ENCODE data around the gene ARHGEF28. TPM values are rescaled to one million over a fixed set of nuclear protein-coding genes. Genes with fewer than 3 reads are reported as not detected.

The ARHGEF28 gene
- total RNA-seq, 2 donors from 2014 or later: 0.17 to 0.53 TPM

DNA sequence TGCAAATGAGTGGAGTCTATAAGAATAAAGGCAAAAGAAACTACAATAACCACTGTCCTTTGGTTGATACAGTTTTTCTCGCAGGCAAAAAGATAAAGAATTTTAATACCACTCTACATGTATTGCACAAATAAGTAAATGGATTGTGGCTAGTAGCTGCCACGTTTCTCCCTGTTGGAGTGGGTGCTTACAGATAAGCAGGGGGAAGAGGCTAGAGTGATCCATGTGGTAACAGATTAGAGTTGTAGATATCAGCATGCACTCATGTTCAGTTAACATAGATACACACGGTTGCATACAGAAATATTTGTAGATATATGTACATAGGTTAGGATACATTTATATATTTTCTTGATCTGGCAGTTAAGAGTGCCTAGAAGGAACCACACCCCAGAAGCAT lies 179.5 kb downstream of the ARHGEF28 start:
- no peaks in the 10 kb centered on the region for H3K27me3 Mint-ChIP-seq
- H3K4me1 Mint-ChIP-seq (ENCODE audit: low read depth in 2 of 2): no peaks in the 10 kb centered on the region
- H3K36me3 Mint-ChIP-seq: no peaks in the 10 kb centered on the region
- ATAC-seq: no peak
- no peak for DNase-seq (ENCODE audit: low spot score)
- no peak overlapping the region for H3K4me3 Mint-ChIP-seq
- H3K27ac Mint-ChIP-seq: no peak overlapping the region
- no peaks in the 10 kb centered on the region for H3K9me3 Mint-ChIP-seq

DNA sequence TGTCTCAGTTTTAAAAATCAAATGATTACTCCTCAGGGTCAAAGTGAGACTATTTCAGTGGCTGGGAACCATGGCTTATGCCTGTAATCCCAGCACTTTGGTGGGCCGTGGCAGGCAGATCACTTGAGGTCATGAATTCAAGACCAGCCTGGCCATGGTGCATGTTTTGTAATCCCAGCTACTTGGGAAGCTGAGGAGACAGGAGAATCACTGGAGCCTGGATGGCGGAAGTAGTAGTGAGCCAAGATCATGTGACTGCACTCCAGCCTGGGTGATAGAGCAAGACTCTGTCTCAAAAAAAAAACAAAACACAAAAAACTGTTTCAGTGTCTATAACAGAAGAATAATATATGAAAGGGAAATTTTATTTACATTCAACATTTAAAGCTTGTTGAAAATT lies 182.9 kb downstream of the ARHGEF28 start:
- Mint-ChIP-seq H3K27me3 (peaks cover 7 to 10% of the 10 kb centered on the region in 2 donors), H3K27ac (no peak overlapping the region), H3K36me3 (no peaks in the 10 kb centered on the region), H3K4me1 (ENCODE audit: low read depth in 2 of 2) (no peaks in the 10 kb centered on the region), H3K9me3 (no peaks in the 10 kb centered on the region), H3K4me3 (no peak overlapping the region)
- DNase-seq (ENCODE audit: low spot score): no peak
- ATAC-seq: no peak

DNA sequence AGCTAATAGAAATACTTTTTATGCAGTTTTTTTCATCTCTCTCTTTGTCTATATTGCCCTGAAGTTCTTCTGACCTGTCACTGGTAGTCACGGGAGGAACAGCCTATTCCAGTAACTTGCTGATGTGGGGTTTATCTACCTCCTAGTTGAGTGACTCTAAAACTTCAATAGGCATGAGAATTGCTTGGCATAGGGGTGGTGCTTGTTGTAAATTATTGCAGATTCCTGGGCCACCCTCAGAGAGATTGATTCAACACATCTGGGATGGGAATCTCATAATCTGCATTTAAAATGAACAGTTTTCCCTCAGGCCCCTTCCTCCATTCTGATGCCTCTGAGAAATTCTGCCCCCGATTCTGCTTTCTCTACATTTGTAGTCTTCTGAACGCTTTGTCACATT lies 184.4 kb downstream of the ARHGEF28 start:
- H3K27ac Mint-ChIP-seq: no peak overlapping the region
- no peaks in the 10 kb centered on the region for H3K4me1 Mint-ChIP-seq (ENCODE audit: low read depth in 2 of 2)
- DNase-seq (ENCODE audit: low spot score) (no peak), ATAC-seq (no peak)
- no peak overlapping the region for H3K4me3 Mint-ChIP-seq
- H3K36me3 Mint-ChIP-seq: no peaks in the 10 kb centered on the region
- H3K9me3 Mint-ChIP-seq: no peaks in the 10 kb centered on the region
- peaks cover 7 to 10% of the 10 kb centered on the region in 2 donors for H3K27me3 Mint-ChIP-seq

DNA sequence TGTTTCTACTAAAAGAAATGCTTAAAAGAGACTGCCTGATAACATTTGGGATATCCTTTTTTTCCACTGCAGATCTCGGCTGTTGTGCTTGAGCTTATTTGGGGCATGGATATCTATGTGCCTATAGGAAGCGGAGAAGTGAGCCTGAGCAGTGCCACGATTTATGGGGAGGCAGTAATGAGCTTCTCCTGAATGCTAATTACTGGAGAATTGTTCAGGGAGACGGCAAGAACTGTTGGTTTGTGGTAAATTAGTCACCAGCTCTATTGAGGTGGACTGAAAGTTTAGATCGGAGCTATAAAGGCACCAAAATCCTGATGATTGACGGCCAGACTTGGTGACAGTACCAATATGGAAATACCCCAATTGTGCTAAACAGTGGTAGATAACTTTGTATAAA lies 186.5 kb downstream of the ARHGEF28 start:
- Mint-ChIP-seq H3K27ac (no peak overlapping the region), H3K4me1 (ENCODE audit: low read depth in 2 of 2) (no peaks in the 10 kb centered on the region), H3K36me3 (no peaks in the 10 kb centered on the region), H3K9me3 (no peaks in the 10 kb centered on the region), H3K4me3 (no peak overlapping the region), H3K27me3 (peaks cover 7 to 10% of the 10 kb centered on the region in 2 donors)
- ATAC-seq: no peak
- DNase-seq (ENCODE audit: low spot score): no peak

DNA sequence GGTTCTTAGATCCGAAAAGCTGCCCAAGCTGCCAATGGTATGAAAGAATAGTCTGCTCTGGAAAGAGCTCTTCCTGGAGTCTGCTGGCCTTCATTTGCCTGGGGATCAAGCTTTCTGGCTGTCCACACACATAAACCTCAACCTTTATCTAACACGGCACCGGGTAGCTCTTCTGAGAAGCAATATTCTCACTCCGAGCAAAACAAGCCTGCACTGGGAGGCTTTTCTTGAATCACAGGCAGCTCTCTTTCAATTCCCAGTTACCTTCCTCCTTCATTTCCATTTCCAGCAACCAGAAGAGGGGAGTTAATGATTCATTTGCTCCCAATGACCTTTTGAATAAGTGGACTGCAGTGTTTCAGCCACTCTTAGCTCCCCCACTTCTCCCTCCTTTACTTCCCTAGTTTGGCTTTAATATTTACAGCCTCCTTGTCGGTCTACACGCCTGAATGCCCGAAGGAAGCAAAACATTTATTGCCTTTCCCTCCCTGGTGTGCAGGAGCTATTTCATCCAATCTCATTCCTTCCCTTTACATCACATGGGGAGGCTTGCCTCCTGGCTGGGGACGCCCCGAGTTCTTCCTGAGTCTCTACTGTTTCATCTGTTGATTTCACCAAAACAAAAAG lies 187.1 kb downstream of the ARHGEF28 start:
- Mint-ChIP-seq H3K4me1 (ENCODE audit: low read depth in 2 of 2) (no peaks in the 10 kb centered on the region), H3K36me3 (no peaks in the 10 kb centered on the region), H3K9me3 (no peaks in the 10 kb centered on the region), H3K27ac (no peak overlapping the region), H3K27me3 (peaks cover 7 to 10% of the 10 kb centered on the region in 2 donors), H3K4me3 (no peak overlapping the region)
- DNase-seq (ENCODE audit: low spot score) (no peak), ATAC-seq (no peak)

DNA sequence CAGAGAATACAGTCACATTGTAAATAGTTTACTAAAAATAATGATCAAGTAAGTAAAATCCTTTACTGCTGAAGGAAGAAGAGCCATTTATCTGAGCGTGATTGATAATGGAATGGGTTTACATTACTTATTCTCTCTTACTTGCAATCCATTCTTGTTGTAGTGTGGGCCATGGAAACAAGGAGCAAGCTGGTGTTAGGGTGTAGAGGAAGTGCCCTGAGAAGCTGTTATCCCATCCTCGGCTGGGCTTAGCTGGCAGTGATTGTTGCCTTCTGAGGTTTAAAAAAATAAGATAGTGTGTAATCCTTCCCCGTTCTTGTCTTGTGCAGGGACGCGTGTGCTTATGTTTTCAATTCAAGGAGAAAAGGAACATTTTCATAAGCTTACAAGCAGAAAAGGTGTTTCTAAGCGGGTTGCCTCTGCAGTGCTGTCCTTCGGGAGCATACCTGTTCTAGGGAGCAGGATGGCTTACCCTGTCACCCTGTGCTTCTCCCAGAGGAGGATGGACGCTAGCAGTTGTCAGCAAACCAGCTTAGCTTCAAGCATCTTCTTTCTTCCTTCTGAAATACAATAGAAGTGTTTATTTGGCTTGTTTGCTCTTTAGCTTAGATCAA lies 188.3 kb downstream of the ARHGEF28 start:
- Mint-ChIP-seq H3K4me1 (ENCODE audit: low read depth in 2 of 2) (no peaks in the 10 kb centered on the region), H3K9me3 (no peaks in the 10 kb centered on the region), H3K27ac (no peak overlapping the region), H3K4me3 (no peak overlapping the region), H3K36me3 (no peaks in the 10 kb centered on the region), H3K27me3 (peaks cover 7 to 10% of the 10 kb centered on the region in 2 donors)
- ATAC-seq (no peak), DNase-seq (ENCODE audit: low spot score) (no peak)

DNA sequence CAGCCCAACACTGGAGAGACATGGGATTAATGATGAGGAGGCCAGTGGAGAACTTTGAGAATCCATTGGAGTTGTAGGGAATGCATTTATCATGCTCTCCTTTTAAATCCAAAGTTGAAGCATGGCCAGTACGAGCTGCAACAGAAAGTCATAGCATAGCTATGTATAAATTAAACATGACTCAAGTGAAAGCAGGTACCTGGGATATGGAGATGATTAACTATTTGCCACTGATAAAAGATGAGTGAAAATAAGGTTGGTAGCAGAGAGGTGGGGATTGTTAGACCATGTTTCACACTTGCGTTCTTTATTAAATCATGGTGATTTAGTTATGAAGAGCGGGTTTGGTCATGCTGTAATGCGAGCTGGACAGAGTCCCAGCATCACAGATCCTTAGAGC lies 189.6 kb downstream of the ARHGEF28 start:
- Mint-ChIP-seq H3K27ac (no peak overlapping the region), H3K27me3 (peaks cover 7 to 10% of the 10 kb centered on the region in 2 donors), H3K9me3 (no peaks in the 10 kb centered on the region), H3K4me1 (ENCODE audit: low read depth in 2 of 2) (no peaks in the 10 kb centered on the region), H3K4me3 (no peak overlapping the region), H3K36me3 (no peaks in the 10 kb centered on the region)
- ATAC-seq (no peak), DNase-seq (ENCODE audit: low spot score) (no peak)

DNA sequence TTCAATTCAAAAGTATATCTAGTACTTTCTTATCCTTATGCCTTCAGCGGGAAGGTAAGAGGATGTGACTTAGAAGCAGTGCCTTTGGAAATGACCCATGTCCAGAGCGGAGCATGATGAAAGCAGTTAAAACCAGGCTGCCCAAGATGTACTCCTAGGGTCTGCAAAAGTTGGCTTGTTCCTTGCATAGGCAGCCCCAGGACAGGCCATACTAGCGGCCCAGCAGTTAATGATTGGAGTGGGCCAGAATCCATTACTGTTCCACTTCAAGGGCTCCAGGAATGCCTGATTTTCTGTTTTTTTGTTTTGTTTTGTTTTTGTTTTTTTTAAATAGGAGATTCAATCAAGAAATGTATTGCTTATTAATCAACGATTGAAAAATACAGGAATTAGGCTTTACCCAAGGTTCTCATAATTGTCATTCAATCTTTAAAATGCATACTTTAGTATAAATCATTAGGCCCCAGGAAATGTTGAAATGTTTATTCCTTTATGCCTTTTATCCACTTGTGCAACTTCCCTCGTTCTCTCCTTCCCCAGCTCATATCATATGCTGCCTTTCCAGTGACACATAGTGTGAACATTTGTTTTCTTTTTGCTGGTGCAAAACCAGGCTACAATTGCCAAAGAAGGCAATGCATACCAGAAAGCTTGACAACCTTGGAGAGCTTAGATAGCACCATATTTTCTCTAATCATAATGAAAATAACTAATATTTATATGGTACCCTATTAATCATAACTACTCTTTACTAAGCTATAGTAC lies 190.8 kb downstream of the ARHGEF28 start:
- H3K36me3 Mint-ChIP-seq: no peaks in the 10 kb centered on the region
- H3K27ac Mint-ChIP-seq: no peak overlapping the region
- peaks cover 7 to 10% of the 10 kb centered on the region in 2 donors for H3K27me3 Mint-ChIP-seq
- no peaks in the 10 kb centered on the region for H3K9me3 Mint-ChIP-seq
- ATAC-seq (no peak), DNase-seq (ENCODE audit: low spot score) (no peak)
- no peaks in the 10 kb centered on the region for H3K4me1 Mint-ChIP-seq (ENCODE audit: low read depth in 2 of 2)
- no peak overlapping the region for H3K4me3 Mint-ChIP-seq

DNA sequence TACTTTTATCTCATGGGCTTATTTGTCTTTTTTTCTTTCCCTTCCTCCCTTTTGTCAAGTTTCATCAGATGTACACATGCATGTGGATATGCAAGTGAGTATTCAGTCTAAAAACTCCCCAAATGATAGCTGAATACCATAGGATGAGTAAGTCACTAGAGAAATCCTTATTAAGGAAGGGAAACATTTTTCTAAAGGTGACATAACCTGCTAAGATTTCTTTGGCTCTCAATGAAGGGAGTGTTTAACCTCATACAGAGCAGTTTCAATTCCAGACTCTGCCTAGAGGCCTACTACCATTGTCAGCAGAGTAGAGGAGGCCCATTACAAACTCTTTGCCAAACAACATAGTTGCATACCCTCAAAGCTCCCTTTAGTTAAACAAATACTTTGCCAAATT lies 192.4 kb downstream of the ARHGEF28 start:
- Mint-ChIP-seq H3K4me1 (ENCODE audit: low read depth in 2 of 2) (no peaks in the 10 kb centered on the region), H3K9me3 (no peaks in the 10 kb centered on the region), H3K4me3 (no peak overlapping the region), H3K27ac (no peak overlapping the region), H3K27me3 (peaks cover 3 to 4% of the 10 kb centered on the region in 2 donors), H3K36me3 (no peaks in the 10 kb centered on the region)
- DNase-seq (ENCODE audit: low spot score) (no peak), ATAC-seq (no peak)

DNA sequence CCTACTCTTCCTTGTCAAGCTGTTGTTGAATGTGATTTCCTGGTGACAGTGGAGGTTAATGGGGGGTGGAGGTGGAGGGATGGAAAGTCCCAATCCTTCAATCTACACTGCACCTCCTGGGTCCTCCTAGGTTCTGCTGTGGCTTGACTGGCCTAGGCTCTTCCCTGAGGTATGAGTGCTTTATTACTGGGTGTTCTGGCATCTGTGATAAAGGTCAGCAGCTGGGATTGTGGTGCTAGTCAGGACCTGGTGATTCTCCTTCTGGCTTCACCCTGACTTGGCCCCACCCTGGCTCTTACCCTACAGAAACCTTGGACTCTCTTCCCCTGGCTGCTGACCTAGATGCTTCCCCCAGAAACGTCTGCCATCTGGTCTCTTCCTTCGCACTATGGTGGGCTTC lies 194.3 kb downstream of the ARHGEF28 start:
- H3K27me3 Mint-ChIP-seq: no peaks in the 10 kb centered on the region
- no peak for ATAC-seq
- no peaks in the 10 kb centered on the region for H3K9me3 Mint-ChIP-seq
- DNase-seq (ENCODE audit: low spot score): no peak
- no peaks in the 10 kb centered on the region for H3K4me1 Mint-ChIP-seq (ENCODE audit: low read depth in 2 of 2)
- H3K4me3 Mint-ChIP-seq: no peak overlapping the region
- H3K27ac Mint-ChIP-seq: no peak overlapping the region
- no peaks in the 10 kb centered on the region for H3K36me3 Mint-ChIP-seq

DNA sequence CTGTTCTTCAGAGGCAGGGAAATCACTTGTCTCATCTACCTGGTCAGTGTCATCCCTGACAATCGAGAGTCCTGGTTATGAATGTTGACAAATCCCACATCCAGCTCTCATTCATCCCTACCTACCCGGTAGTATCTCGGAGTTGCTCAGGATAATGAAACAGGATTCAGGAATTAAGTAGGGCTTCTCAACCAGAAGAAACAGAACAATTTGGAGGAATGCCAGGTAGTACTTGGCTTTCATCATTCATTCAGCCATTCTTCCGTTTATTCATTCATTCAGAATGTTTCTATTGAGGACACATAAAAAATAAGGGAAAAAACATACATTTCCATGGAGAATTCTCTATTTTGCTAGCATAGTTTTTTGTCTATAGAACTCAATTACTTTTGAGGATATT lies 195.0 kb downstream of the ARHGEF28 start:
- no peaks in the 10 kb centered on the region for H3K27me3 Mint-ChIP-seq
- ATAC-seq (no peak), DNase-seq (ENCODE audit: low spot score) (no peak)
- H3K27ac Mint-ChIP-seq: no peak overlapping the region
- no peak overlapping the region for H3K4me3 Mint-ChIP-seq
- no peaks in the 10 kb centered on the region for H3K36me3 Mint-ChIP-seq
- no peaks in the 10 kb centered on the region for H3K9me3 Mint-ChIP-seq
- H3K4me1 Mint-ChIP-seq (ENCODE audit: low read depth in 2 of 2): no peaks in the 10 kb centered on the region

DNA sequence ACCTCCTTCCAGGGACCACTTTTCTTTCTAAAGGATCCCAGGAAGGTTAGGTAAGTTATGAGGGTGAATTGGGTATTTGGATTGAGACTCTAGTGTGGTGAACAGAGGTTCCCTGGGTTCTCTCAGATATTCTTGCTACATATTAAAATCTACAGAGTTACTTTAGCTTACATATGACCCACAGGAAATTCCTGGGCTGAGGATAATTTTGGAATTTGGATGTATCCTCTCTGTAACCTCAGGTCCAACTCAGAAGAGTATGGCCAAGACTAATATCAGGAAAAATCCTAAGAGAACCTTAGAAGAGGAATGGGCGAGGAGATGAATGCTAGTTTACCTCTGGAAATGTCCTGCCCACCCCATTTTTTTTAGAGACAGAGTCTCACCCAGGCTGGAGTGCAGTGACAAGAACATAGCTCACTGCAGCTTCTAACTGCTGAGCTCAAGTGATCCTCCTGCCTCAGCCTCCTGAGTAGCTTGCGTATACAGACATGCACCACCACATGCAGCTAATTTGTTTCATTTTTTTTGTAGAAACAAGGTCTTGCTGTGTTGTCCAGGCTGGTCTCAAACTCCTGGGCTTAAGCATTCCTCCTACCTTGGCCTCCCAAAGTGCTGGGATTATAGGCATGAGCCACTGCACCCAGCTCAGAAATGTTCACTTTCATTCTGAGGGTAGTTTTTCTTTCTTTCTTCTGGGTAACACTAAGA lies 196.4 kb downstream of the ARHGEF28 start:
- Mint-ChIP-seq H3K4me3 (no peak overlapping the region), H3K9me3 (no peaks in the 10 kb centered on the region), H3K4me1 (ENCODE audit: low read depth in 2 of 2) (no peaks in the 10 kb centered on the region), H3K27me3 (no peaks in the 10 kb centered on the region), H3K27ac (no peak overlapping the region), H3K36me3 (no peaks in the 10 kb centered on the region)
- no peak for ATAC-seq
- DNase-seq (ENCODE audit: low spot score): no peak

DNA sequence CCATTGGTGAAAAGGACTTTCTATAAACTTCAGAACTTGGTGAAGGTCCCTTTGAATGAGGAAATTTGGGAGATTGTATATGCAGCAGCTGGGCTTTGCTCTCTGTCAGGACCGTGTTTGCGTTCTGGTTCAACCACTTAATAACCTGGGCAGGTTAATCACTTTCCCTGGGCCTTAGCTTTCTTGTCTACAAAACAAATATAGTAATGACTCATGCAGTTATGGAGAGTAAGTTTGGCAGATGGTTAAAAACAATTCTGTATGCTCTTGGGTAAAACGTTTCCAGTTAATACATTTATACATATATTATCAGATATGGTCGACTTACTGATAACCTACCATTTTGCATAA lies 197.0 kb downstream of the ARHGEF28 start:
- no peaks in the 10 kb centered on the region for H3K4me1 Mint-ChIP-seq (ENCODE audit: low read depth in 2 of 2)
- H3K27ac Mint-ChIP-seq: no peak overlapping the region
- H3K9me3 Mint-ChIP-seq: no peaks in the 10 kb centered on the region
- no peak overlapping the region for H3K4me3 Mint-ChIP-seq
- no peaks in the 10 kb centered on the region for H3K27me3 Mint-ChIP-seq
- H3K36me3 Mint-ChIP-seq: no peaks in the 10 kb centered on the region
- ATAC-seq: no peak
- no peak for DNase-seq (ENCODE audit: low spot score)

DNA sequence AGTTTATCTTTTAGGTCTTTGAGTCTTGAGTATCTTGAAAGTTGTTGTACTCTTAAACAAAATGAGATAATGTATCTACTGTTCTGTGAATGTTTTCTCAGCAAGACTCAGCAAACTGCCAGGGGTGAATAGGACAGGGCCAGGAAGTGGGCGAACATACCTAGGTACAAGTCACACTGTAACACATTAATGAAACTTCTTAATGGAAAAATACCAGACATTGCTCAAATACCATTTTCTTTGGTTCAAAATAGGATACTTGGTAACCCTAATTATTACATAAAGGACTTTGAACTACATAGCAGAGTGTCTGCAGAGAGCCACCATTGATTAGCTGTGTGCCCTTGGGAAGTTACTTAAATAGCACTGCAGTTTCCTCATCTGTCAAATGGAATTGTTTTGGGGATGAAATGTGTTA lies 197.5 kb downstream of the ARHGEF28 start:
- H3K36me3 Mint-ChIP-seq: no peaks in the 10 kb centered on the region
- no peak overlapping the region for H3K27ac Mint-ChIP-seq
- no peaks in the 10 kb centered on the region for H3K27me3 Mint-ChIP-seq
- DNase-seq (ENCODE audit: low spot score): no peak
- H3K9me3 Mint-ChIP-seq: no peaks in the 10 kb centered on the region
- no peaks in the 10 kb centered on the region for H3K4me1 Mint-ChIP-seq (ENCODE audit: low read depth in 2 of 2)
- no peak for ATAC-seq
- H3K4me3 Mint-ChIP-seq: no peak overlapping the region

Measured in natural killer cell treated with Interleukin-12 subunit alpha and Interleukin-12 subunit beta and Interleukin-15 and Interleukin-18, amount 100 ng/mL, for 72 hours (primary cell).